ENCODE results near the gene PTPN18. TPM values are rescaled to one million over a fixed set of nuclear protein-coding genes. Genes with fewer than 3 reads are reported as not detected.

Gene PTPN18
- total RNA-seq, 2 donors from 2014 or later: 79.2 to 93.3 TPM

DNA sequence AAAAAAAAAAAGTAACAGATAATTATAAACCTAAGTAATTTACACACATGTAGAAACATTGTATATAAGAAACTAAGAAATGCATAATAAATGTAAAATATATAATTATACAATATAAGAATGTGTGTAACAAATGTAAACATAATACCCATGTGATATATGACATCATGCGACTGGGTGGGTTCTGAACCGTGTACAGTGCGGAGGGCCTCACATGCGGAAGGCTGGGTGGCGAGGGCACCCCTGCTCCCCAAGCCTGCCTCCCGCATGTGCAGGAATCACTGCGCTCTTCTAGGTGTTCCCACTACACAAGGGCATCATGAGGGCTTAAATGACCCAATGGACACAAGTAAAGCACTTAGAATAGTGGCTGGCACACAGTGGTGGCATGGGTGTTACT, 2.0 kb downstream of the PTPN18 start:
- DNase-seq (ENCODE audit: low spot score) (no peak), ATAC-seq (ENCODE audit: insufficient number of reproducible peaks, low FRiP score, low read depth) (no peak)
- TF ChIP-seq, protein P1, sequence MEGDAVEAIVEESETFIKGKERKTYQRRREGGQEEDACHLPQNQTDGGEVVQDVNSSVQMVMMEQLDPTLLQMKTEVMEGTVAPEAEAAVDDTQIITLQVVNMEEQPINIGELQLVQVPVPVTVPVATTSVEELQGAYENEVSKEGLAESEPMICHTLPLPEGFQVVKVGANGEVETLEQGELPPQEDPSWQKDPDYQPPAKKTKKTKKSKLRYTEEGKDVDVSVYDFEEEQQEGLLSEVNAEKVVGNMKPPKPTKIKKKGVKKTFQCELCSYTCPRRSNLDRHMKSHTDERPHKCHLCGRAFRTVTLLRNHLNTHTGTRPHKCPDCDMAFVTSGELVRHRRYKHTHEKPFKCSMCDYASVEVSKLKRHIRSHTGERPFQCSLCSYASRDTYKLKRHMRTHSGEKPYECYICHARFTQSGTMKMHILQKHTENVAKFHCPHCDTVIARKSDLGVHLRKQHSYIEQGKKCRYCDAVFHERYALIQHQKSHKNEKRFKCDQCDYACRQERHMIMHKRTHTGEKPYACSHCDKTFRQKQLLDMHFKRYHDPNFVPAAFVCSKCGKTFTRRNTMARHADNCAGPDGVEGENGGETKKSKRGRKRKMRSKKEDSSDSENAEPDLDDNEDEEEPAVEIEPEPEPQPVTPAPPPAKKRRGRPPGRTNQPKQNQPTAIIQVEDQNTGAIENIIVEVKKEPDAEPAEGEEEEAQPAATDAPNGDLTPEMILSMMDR (IDR thresholded peaks at IDR 0.05): no peak
- H3K36me3 ChIP-seq: no peaks in the 10 kb centered on the region
- no peaks in the 10 kb centered on the region for H3K9me3 ChIP-seq
- no peak overlapping the region for H3K27ac ChIP-seq
- no peak overlapping the region for H3K4me3 ChIP-seq
- peaks cover 5 to 21% of the 10 kb centered on the region in 2 donors for H3K4me1 ChIP-seq (ENCODE audit: control insufficient read depth in 1 of 2, low read depth in 2 of 2)
- H3K27me3 ChIP-seq (replicated peaks; ENCODE audit: insufficient read depth): no peaks in the 10 kb centered on the region

DNA sequence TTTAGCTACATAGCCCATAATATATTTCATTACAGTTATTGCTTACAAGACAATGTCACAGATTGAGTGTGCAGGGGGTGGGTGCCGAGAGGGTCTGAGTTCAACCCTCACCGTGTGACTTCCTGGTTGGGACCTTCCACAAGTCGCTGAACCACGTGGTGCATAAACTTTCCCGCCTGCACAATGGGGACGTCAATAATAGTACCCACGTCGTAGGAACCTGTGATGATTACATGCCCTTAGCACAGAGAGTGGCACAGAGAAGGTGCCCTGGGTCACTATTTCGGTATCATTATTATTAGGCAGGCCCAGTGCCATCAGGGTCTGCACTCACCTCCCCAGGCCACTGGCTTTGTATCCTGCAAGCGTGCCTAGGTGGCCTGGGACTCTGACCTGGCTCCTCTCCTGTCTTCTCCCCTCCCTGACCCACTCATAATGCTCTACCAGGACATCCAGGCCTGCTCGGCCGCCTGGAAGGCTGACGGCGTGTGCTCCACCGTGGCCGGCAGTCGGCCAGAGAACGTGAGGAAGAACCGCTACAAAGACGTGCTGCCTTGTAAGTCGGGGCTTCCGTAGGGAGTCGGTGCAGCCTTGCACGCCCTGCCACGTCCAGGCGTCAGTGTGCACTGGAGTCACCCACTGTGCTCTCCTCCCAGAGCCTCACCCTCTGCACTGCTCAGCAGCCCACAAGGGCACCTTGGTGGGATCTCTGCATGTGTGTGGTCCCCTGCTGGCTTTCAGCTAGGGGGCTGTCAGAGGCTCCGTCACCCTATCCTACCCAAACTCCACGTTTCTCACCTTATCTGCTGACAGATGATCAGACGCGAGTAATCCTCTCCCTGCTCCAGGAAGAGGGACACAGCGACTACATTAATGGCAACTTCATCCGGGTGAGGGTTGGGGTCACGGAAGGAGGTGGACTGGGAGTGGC, 2.8 kb downstream of the PTPN18 start:
- ATAC-seq (ENCODE audit: insufficient number of reproducible peaks, low FRiP score, low read depth) (no peak), DNase-seq (ENCODE audit: low spot score) (no peak)
- Histone ChIP-seq H3K27ac (no peak overlapping the region), H3K27me3 (replicated peaks; ENCODE audit: insufficient read depth) (no peaks in the 10 kb centered on the region), H3K36me3 (no peaks in the 10 kb centered on the region), H3K4me1 (ENCODE audit: control insufficient read depth in 1 of 2, low read depth in 2 of 2) (peaks cover 5 to 21% of the 10 kb centered on the region in 2 donors), H3K4me3 (no peak overlapping the region), H3K9me3 (no peaks in the 10 kb centered on the region)
- TF ChIP-seq, protein P1 (IDR thresholded peaks at IDR 0.05): no peak

DNA sequence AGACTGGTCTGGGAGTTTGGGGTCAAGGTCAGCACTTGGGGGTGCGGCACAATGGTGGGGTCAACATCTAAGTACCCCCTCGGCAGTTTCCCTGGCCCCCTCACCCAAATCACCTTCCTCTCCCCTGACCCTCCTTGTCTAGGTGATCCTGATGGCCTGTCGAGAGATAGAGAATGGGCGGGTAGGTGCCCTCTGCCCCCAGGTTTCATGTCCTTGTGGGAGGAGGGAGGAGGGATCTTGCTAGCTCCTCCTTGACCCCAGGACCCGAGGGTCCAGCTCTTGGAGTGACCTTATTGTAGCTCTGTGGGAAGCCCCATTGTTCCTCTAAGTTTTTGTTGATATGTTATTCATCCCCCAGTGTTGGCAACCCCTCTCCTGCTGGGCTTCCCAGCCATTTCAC, 3.6 kb downstream of the PTPN18 start:
- TF ChIP-seq, protein P1 (IDR thresholded peaks at IDR 0.05): no peak
- H3K27me3 ChIP-seq (replicated peaks; ENCODE audit: insufficient read depth): no peaks in the 10 kb centered on the region
- no peaks in the 10 kb centered on the region for H3K9me3 ChIP-seq
- peaks cover 5 to 15% of the 10 kb centered on the region in 2 donors for H3K4me1 ChIP-seq (ENCODE audit: control insufficient read depth in 1 of 2, low read depth in 2 of 2)
- ATAC-seq (ENCODE audit: insufficient number of reproducible peaks, low FRiP score, low read depth) (no peak), DNase-seq (ENCODE audit: low spot score) (no peak)
- no peak overlapping the region for H3K27ac ChIP-seq
- H3K4me3 ChIP-seq: no peak overlapping the region
- no peaks in the 10 kb centered on the region for H3K36me3 ChIP-seq

DNA sequence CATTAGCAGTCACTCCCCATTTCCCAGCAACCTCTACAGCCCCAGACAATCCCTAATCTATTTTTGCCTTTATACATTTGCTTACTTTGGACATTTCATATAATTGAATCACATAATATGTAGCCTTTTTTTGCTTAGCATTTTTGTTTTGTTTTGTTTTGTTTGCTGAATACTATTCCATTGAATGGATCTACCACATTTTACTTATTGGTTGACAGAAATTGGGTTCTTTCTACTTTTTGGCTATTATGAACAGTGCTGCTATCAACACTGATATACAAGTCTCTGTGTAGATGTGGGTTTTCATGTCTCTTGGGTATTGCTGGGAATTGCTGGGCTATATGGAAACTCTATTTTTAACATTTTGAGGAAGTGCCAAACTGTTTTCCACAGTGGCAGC, 7.6 kb downstream of the PTPN18 start:
- TF ChIP-seq, protein P1 (IDR thresholded peaks at IDR 0.05): no peak
- Histone ChIP-seq H3K27me3 (replicated peaks; ENCODE audit: insufficient read depth) (no peaks in the 10 kb centered on the region), H3K4me3 (no peak overlapping the region), H3K4me1 (ENCODE audit: control insufficient read depth in 1 of 2, low read depth in 2 of 2) (no peaks in the 10 kb centered on the region), H3K9me3 (no peaks in the 10 kb centered on the region), H3K27ac (no peak overlapping the region), H3K36me3 (no peaks in the 10 kb centered on the region)
- DNase-seq (ENCODE audit: low spot score): no peak
- ATAC-seq (ENCODE audit: insufficient number of reproducible peaks, low FRiP score, low read depth): no peak

DNA sequence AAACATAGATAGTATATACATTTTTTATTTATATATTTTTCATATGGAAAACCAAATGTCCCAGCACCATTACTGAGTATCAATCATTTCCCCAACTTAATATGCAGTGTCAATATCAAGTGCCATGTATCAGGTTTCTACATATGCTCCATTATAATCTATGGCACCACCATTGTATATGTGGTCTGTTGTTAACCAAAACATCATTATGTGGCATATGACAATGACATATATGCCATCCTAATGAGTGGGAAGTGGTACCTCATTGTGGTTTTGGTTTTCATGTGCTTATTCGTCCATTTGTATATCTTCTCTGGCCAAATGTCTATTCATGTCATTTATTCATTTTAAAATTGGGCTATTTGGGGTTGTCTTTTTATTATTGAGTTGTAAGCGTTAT, 9.2 kb downstream of the PTPN18 start:
- Histone ChIP-seq H3K36me3 (peaks cover under 1% of the 10 kb centered on the region), H3K27me3 (replicated peaks; ENCODE audit: insufficient read depth) (no peaks in the 10 kb centered on the region), H3K4me1 (ENCODE audit: control insufficient read depth in 1 of 2, low read depth in 2 of 2) (no peaks in the 10 kb centered on the region), H3K27ac (no peak overlapping the region), H3K4me3 (no peak overlapping the region), H3K9me3 (no peaks in the 10 kb centered on the region)
- no peak for DNase-seq (ENCODE audit: low spot score)
- no peak for ATAC-seq (ENCODE audit: insufficient number of reproducible peaks, low FRiP score, low read depth)
- TF ChIP-seq, protein P1 (IDR thresholded peaks at IDR 0.05): no peak
